ENCODE results near the gene C11orf52.

C11orf52 gene

DNA sequence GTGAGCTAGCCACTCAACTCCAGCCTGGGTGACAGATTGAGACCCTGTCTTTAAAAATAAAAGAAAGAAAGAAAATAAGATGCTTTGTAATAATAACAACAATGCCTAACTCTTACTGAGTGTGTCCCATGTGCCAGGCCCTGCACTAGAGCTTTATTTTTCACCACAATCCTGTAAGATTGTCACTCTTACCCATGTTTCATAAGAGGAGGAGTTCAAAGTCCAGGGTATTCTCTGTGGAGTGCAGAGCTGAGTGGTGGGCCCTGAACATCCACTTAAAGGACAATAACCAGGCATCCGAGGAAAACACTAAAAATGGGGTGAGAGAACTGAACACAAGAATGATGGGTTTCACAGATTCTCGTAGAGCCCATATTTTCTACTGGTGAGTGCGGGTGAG is 925 bp upstream of the C11orf52 start:
- Histone ChIP-seq H2BK12ac (ENCODE audit: low read length) (no peak overlapping the region), H3K79me1 (ENCODE audit: low read length) (peaks cover 4% of the 10 kb centered on the region), H3K9me3 (ENCODE audit: insufficient read depth, low read depth, low read length) (peaks cover 2% of the 10 kb centered on the region), H3K36me3 (ENCODE audit: control insufficient read depth in 1 of 2, insufficient read depth in 2 of 2, low read length in 2 of 2) (no peaks in the 10 kb centered on the region), H3K27ac (ENCODE audit: low read depth, low read length) (no peak overlapping the region), H4K8ac (ENCODE audit: low read depth, low read length) (no peak overlapping the region), H3K4me1 (ENCODE audit: control insufficient read depth in 1 of 2, insufficient read depth in 2 of 2, low read length in 2 of 2) (peaks cover 3 to 4% of the 10 kb centered on the region in 2 experiments), H3K18ac (ENCODE audit: low read length) (no peak overlapping the region), H3K14ac (ENCODE audit: low read length) (no peak overlapping the region), H4K12ac (ENCODE audit: low read depth, low read length) (no peak overlapping the region), H3K4me3 (ENCODE audit: low read depth, low read length) (no peak overlapping the region), H3K4ac (ENCODE audit: low read depth, low read length) (no peak overlapping the region), H3K79me2 (ENCODE audit: control insufficient read depth, insufficient read depth, low read length, poor library complexity) (peaks cover 2% of the 10 kb centered on the region), H3K27me3 (ENCODE audit: insufficient read depth, low read length) (no peaks in the 10 kb centered on the region), H2AFZ (ENCODE audit: insufficient read depth, low read length, poor library complexity) (no peak overlapping the region), H2AK5ac (ENCODE audit: low read length) (no peak overlapping the region), H2BK5ac (ENCODE audit: low read depth, low read length, poor library complexity) (no peak overlapping the region), H3K9ac (ENCODE audit: low read length) (peak overlapping the region; percentile 13), H3K23ac (ENCODE audit: low read length) (no peak overlapping the region), H4K91ac (ENCODE audit: low read depth, low read length) (no peak overlapping the region), H3K4me2 (ENCODE audit: low read length) (no peak overlapping the region), H2BK120ac (ENCODE audit: insufficient read depth, low read length, poor library complexity) (no peak overlapping the region)
- no CpG with 5 or more reads among the region's 3 CpGs for WGBS (ENCODE audit: extremely low coverage, insufficient coverage, insufficient read length)
- no peak for DNase-seq

GRCh38 chr11:111920908-111921307 is 2.2 kb downstream of the C11orf52 start:
- H2BK5ac ChIP-seq (ENCODE audit: low read depth, low read length, poor library complexity), result no peak overlapping the region
- peaks cover 8% of the 10 kb centered on the region for H3K79me1 ChIP-seq (ENCODE audit: low read length)
- no peak overlapping the region for H3K14ac ChIP-seq (ENCODE audit: low read length)
- DNase-seq, result no peak
- H3K4me2 ChIP-seq (ENCODE audit: low read length), result no peak overlapping the region
- H3K4ac ChIP-seq (ENCODE audit: low read depth, low read length), result no peak overlapping the region
- peaks cover 2% of the 10 kb centered on the region for H3K9me3 ChIP-seq (ENCODE audit: insufficient read depth, low read depth, low read length)
- peaks cover 12 to 15% of the 10 kb centered on the region in 2 experiments for H3K4me1 ChIP-seq (ENCODE audit: control insufficient read depth in 1 of 2, insufficient read depth in 2 of 2, low read length in 2 of 2)
- no peak overlapping the region for H4K91ac ChIP-seq (ENCODE audit: low read depth, low read length)
- H2AFZ ChIP-seq (ENCODE audit: insufficient read depth, low read length, poor library complexity), result no peak overlapping the region
- no peak overlapping the region for H2AK5ac ChIP-seq (ENCODE audit: low read length)
- peaks cover 2% of the 10 kb centered on the region for H3K79me2 ChIP-seq (ENCODE audit: control insufficient read depth, insufficient read depth, low read length, poor library complexity)
- no peak overlapping the region for H2BK120ac ChIP-seq (ENCODE audit: insufficient read depth, low read length, poor library complexity)
- no peak overlapping the region for H3K18ac ChIP-seq (ENCODE audit: low read length)
- no peak overlapping the region for H2BK12ac ChIP-seq (ENCODE audit: low read length)
- H3K36me3 ChIP-seq (ENCODE audit: control insufficient read depth in 1 of 2, insufficient read depth in 2 of 2, low read length in 2 of 2), result no peaks in the 10 kb centered on the region
- H4K8ac ChIP-seq (ENCODE audit: low read depth, low read length), result no peak overlapping the region
- no peak overlapping the region for H3K27ac ChIP-seq (ENCODE audit: low read depth, low read length)
- H3K23ac ChIP-seq (ENCODE audit: low read length), result no peak overlapping the region
- WGBS (ENCODE audit: extremely low coverage, insufficient coverage, insufficient read length), result no CpG with 5 or more reads among the region's 2 CpGs
- no peak overlapping the region for H4K12ac ChIP-seq (ENCODE audit: low read depth, low read length)
- no peak overlapping the region for H3K4me3 ChIP-seq (ENCODE audit: low read depth, low read length)
- no peak overlapping the region for H3K9ac ChIP-seq (ENCODE audit: low read length)
- H3K27me3 ChIP-seq (ENCODE audit: insufficient read depth, low read length), result no peaks in the 10 kb centered on the region

- no peak overlapping the region for H3K4me3 ChIP-seq (ENCODE audit: low read depth, low read length)
- no peak overlapping the region for H3K4me2 ChIP-seq (ENCODE audit: low read length)
- peaks cover 18 to 22% of the 10 kb centered on the region in 2 experiments for H3K4me1 ChIP-seq (ENCODE audit: control insufficient read depth in 1 of 2, insufficient read depth in 2 of 2, low read length in 2 of 2)
- H3K79me1 ChIP-seq (ENCODE audit: low read length), result peaks cover 11% of the 10 kb centered on the region
- H2BK120ac ChIP-seq (ENCODE audit: insufficient read depth, low read length, poor library complexity), result no peak overlapping the region
- H3K27ac ChIP-seq (ENCODE audit: low read depth, low read length), result no peak overlapping the region
- H3K18ac ChIP-seq (ENCODE audit: low read length), result no peak overlapping the region
- H4K8ac ChIP-seq (ENCODE audit: low read depth, low read length), result no peak overlapping the region
- peaks cover 2% of the 10 kb centered on the region for H3K79me2 ChIP-seq (ENCODE audit: control insufficient read depth, insufficient read depth, low read length, poor library complexity)
- no peak overlapping the region for H2BK5ac ChIP-seq (ENCODE audit: low read depth, low read length, poor library complexity)
- H2BK12ac ChIP-seq (ENCODE audit: low read length), result no peak overlapping the region
- H2AK5ac ChIP-seq (ENCODE audit: low read length), result no peak overlapping the region
- no peak overlapping the region for H3K14ac ChIP-seq (ENCODE audit: low read length)
- DNase-seq, result no peak
- H4K12ac ChIP-seq (ENCODE audit: low read depth, low read length), result no peak overlapping the region
- WGBS (ENCODE audit: extremely low coverage, insufficient coverage, insufficient read length), result no CpG with 5 or more reads among the region's 7 CpGs
- H2AFZ ChIP-seq (ENCODE audit: insufficient read depth, low read length, poor library complexity), result no peak overlapping the region
- H3K27me3 ChIP-seq (ENCODE audit: insufficient read depth, low read length), result no peaks in the 10 kb centered on the region
- peaks cover 4% of the 10 kb centered on the region for H3K9me3 ChIP-seq (ENCODE audit: insufficient read depth, low read depth, low read length)
- H4K91ac ChIP-seq (ENCODE audit: low read depth, low read length), result no peak overlapping the region
- no peaks in the 10 kb centered on the region for H3K36me3 ChIP-seq (ENCODE audit: control insufficient read depth in 1 of 2, insufficient read depth in 2 of 2, low read length in 2 of 2)
- H3K23ac ChIP-seq (ENCODE audit: low read length), result no peak overlapping the region
- H3K4ac ChIP-seq (ENCODE audit: low read depth, low read length), result no peak overlapping the region
- H3K9ac ChIP-seq (ENCODE audit: low read length), result no peak overlapping the region
These were observed 3.0 kb downstream of the C11orf52 start for GRCh38 chr11:111921541-111922230.

DNA sequence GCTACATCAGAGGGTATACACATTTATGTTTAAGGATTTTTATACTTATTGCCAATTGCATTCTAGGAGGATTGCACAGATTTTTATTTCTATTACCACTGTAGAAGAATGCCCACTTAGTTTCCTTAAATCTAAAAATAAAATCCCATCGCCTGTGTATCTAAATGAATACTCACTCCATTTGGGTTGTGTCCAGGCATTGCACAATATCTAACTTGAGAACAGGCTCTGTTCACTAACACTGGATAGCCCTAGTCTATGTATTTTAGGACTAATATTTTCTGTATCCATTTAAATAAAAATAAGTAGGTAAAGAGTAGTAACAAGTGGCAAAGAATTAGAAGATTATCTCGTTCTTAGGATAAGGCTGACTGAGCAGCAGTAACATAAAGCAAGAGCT is 4.1 kb downstream of the C11orf52 start:
- Histone ChIP-seq H4K12ac (ENCODE audit: low read depth, low read length) (no peak overlapping the region), H3K4me3 (ENCODE audit: low read depth, low read length) (no peak overlapping the region), H2BK5ac (ENCODE audit: low read depth, low read length, poor library complexity) (peak overlapping the region; percentile 3), H3K27ac (ENCODE audit: low read depth, low read length) (peak overlapping the region; percentile 82), H4K91ac (ENCODE audit: low read depth, low read length) (no peak overlapping the region), H2AK5ac (ENCODE audit: low read length) (no peak overlapping the region), H3K36me3 (ENCODE audit: control insufficient read depth in 1 of 2, insufficient read depth in 2 of 2, low read length in 2 of 2) (no peaks in the 10 kb centered on the region), H3K23ac (ENCODE audit: low read length) (no peak overlapping the region), H2AFZ (ENCODE audit: insufficient read depth, low read length, poor library complexity) (no peak overlapping the region), H3K9ac (ENCODE audit: low read length) (no peak overlapping the region), H3K79me1 (ENCODE audit: low read length) (peaks cover 11% of the 10 kb centered on the region), H2BK12ac (ENCODE audit: low read length) (no peak overlapping the region), H3K4me1 (ENCODE audit: control insufficient read depth in 1 of 2, insufficient read depth in 2 of 2, low read length in 2 of 2) (peaks cover 22 to 26% of the 10 kb centered on the region in 2 experiments), H2BK120ac (ENCODE audit: insufficient read depth, low read length, poor library complexity) (no peak overlapping the region), H3K18ac (ENCODE audit: low read length) (no peak overlapping the region), H4K8ac (ENCODE audit: low read depth, low read length) (no peak overlapping the region), H3K14ac (ENCODE audit: low read length) (no peak overlapping the region), H3K9me3 (ENCODE audit: insufficient read depth, low read depth, low read length) (peaks cover 4% of the 10 kb centered on the region), H3K4me2 (ENCODE audit: low read length) (no peak overlapping the region), H3K4ac (ENCODE audit: low read depth, low read length) (no peak overlapping the region), H3K79me2 (ENCODE audit: control insufficient read depth, insufficient read depth, low read length, poor library complexity) (peaks cover 2% of the 10 kb centered on the region), H3K27me3 (ENCODE audit: insufficient read depth, low read length) (no peaks in the 10 kb centered on the region)
- no peak for DNase-seq
- no CpG with 5 or more reads among the region's 2 CpGs for WGBS (ENCODE audit: extremely low coverage, insufficient coverage, insufficient read length)

Data from trophoblast cell (in vitro differentiated cells and primary cell).